HG03575 (cell line): ENCODE measurements around the gene HOXA4.

Experiments used
- ATAC-seq: cut with Tn5 transposase; IDR thresholded peaks from one replicate; pipeline ENCODE4 v1.9.1; 2021; ENCODE audit not compliant: unreplicated experiment, insufficient number of reproducible peaks, low FRiP score; ENCODE audit errors: extremely low read depth

HOXA4 gene

GRCh38 chr7:27160145-27160545, 29.6 kb upstream of the HOXA4 start:
- ATAC-seq, result no peak

GRCh38 chr7:27159266-27160144, 28.9 kb upstream of the HOXA4 start:
- ATAC-seq, result no peak

GRCh38 chr7:27158436-27159265, 28.1 kb upstream of the HOXA4 start:
- no peak for ATAC-seq

- no peak for ATAC-seq
These were observed 27.3 kb upstream of the HOXA4 start for GRCh38 chr7:27157702-27158431.

GRCh38 chr7:27156916-27157701, 26.6 kb upstream of the HOXA4 start:
- no peak for ATAC-seq

- ATAC-seq, result no peak
These were observed 25.9 kb upstream of the HOXA4 start, which contains the start of gene HOXA7 for GRCh38 chr7:27156508-27156898. Gene HOXA7, minus strand, starts transcription at chr7:27156675. Its CDS starts 130 bp downstream, at chr7:27156545.

GRCh38 chr7:27155816-27156507, 25.4 kb upstream of the HOXA4 start:
- ATAC-seq, result no peak

GRCh38 chr7:27154901-27155815, 24.6 kb upstream of the HOXA4 start:
- no peak for ATAC-seq

- no peak for ATAC-seq
These were observed 23.8 kb upstream of the HOXA4 start for GRCh38 chr7:27154369-27154768.

GRCh38 chr7:27153526-27153925, 23.0 kb upstream of the HOXA4 start:
- ATAC-seq, result no peak

- ATAC-seq, result no peak
These were observed 22.4 kb upstream of the HOXA4 start for GRCh38 chr7:27152816-27153442.

- no peak for ATAC-seq
These were observed 21.6 kb upstream of the HOXA4 start, which contains the start of gene HOXA3 for GRCh38 chr7:27151931-27152815. Gene HOXA3, minus strand, starts transcription at chr7:27152583. Its CDS starts 41,943 bp downstream, at chr7:27110640.

- no peak for ATAC-seq
These were observed 20.9 kb upstream of the HOXA4 start for GRCh38 chr7:27151341-27151930.

- no peak for ATAC-seq
These were observed 20.2 kb upstream of the HOXA4 start for GRCh38 chr7:27150568-27151340.
